Loucy (cell line): Measurements from ENCODE around the gene PRR7.

ENCODE experiments used
- CTCF ChIP-seq: fragments of 200-600 bp; sonication (generic); conservative IDR thresholded peaks from 2 replicates; pipeline ENCODE4 v1.5.1; 2014; ENCODE audit warnings: mild to moderate bottlenecking, antibody characterized with exemption, low read length
- EZH2phosphoT487 ChIP-seq: fragments of 200-600 bp; IDR thresholded peaks from 2 replicates; pipeline ENCODE4 v1.6.1; 2018; ENCODE audit warnings: antibody characterized with exemption, mild to moderate bottlenecking, moderate library complexity, borderline replicate concordance

DNA sequence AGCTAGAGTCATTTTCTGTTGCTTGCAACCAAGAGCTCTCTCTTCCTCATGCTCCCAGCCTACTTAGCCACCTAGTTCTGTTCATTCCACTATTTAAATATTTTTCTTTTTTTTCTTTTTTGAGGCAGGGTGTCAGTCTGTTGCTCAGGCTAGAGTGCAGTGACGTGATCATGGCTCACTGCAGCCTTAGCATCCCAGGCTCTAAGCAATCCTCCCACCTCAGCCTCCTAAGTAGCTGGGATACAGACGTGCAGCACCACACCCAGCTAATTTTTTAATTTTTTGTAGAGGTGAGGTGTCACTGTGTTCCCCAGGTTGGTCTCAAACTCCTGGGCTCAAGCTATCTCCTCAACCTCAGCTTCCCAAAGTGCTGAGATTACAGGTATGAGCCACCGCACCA, 32.1 kb upstream of the PRR7 start:
- no peak for TF ChIP-seq CTCF
- no peak for TF ChIP-seq EZH2phosphoT487
